ENCODE results near the gene NUP88.

- no peak for TF ChIP-seq CTCF (IDR thresholded peaks at IDR 0.05)
- TF ChIP-seq POLR2AphosphoS5 (IDR thresholded peaks at IDR 0.05), result no peak
- no peak for TF ChIP-seq POLR2A (IDR thresholded peaks at IDR 0.05)
Measured at GRCh38 chr17:5405400-5405799, 14.1 kb downstream of the NUP88 start.
